Smooth muscle cell (in vitro differentiated cells): ENCODE data around the gene CSF3. TPM values are rescaled to one million over a fixed set of nuclear protein-coding genes. Genes with fewer than 3 reads are reported as not detected.

ENCODE experiments used
- DNase-seq: peaks from one replicate; lab custom pipeline; 2025; ENCODE audit not compliant: unreplicated experiment; lab: John Stamatoyannopoulos, UW
- H2AFZ ChIP-seq: fragments of 200-600 bp; sonication (generic); 2 replicates; pipeline ENCODE4 v1.6.0; 2016; ENCODE audit warnings: antibody characterized with exemption, low read depth, mild to moderate bottlenecking
- H3F3A ChIP-seq: fragments of 200-600 bp; sonication (generic); 2 replicates; pipeline ENCODE4 v1.6.0; 2017; ENCODE audit warnings: antibody characterized with exemption, low read depth
- H3K27ac ChIP-seq: fragments of 200-600 bp; sonication (generic); 2 replicates; pipeline ENCODE4 v1.5.1; 2016; ENCODE audit warnings: low read depth, mild to moderate bottlenecking
- H3K27me3 ChIP-seq: fragments of 200-600 bp; sonication (generic); 2 replicates; pipeline ENCODE4 v1.6.1; 2016; ENCODE audit warnings: low read depth, mild to moderate bottlenecking
- H3K36me3 ChIP-seq: fragments of 200-600 bp; sonication (generic); 2 replicates; pipeline ENCODE4 v1.5.1; 2016; ENCODE audit warnings: low read depth
- H3K4me1 ChIP-seq: fragments of 200-600 bp; sonication (generic); 2 replicates; pipeline ENCODE4 v1.5.1; 2016; ENCODE audit warnings: low read depth
- H3K4me2 ChIP-seq: fragments of 200-600 bp; sonication (generic); 2 replicates; pipeline ENCODE4 v1.6.0; 2016; ENCODE audit warnings: mild to moderate bottlenecking
- H3K4me3 ChIP-seq: fragments of 200-600 bp; sonication (generic); 2 replicates; pipeline ENCODE4 v1.5.1; 2016; ENCODE audit warnings: mild to moderate bottlenecking
- H3K79me2 ChIP-seq: fragments of 200-600 bp; sonication (generic); 2 replicates; pipeline ENCODE4 v1.6.0; 2016; ENCODE audit warnings: low read depth, mild to moderate bottlenecking
- H3K9ac ChIP-seq: fragments of 200-600 bp; sonication (generic); 2 replicates; pipeline ENCODE4 v1.6.0; 2016; ENCODE audit warnings: low read depth
- H3K9me3 ChIP-seq: fragments of 200-600 bp; sonication (generic); replicated peaks from 2 replicates; pipeline ENCODE4 v1.5.1; 2016; ENCODE audit warnings: low read depth
- H4K20me1 ChIP-seq: fragments of 200-600 bp; sonication (generic); 2 replicates; pipeline ENCODE4 v1.6.0; 2016; ENCODE audit warnings: low read depth
- CTCF ChIP-seq: fragments of 200-600 bp; sonication (generic); IDR thresholded peaks from 2 replicates; pipeline ENCODE4 v1.5.1; 2017; ENCODE audit warnings: borderline replicate concordance, mild to moderate bottlenecking, antibody characterized with exemption; ENCODE audit not compliant: insufficient read depth, poor library complexity, severe bottlenecking
- WGBS: methylation state at CpG from one replicate; pipeline ENCODE4 v1.1.7; 2016; ENCODE audit warnings: low lambda C conversion rate; 5-methylcytosine and 5-hydroxymethylcytosine counted together
- polyA plus RNA-seq: library from polyadenylated mRNA; unstranded; fragments of >200 nt; fragmentation: Nextera tagmentation; extraction: Ambion mirVana; gene quantifications from 2 replicates; pipeline ENCODE4 v1.2.1, GENCODE V29; 2016
- total RNA-seq: library from RNA; depleted of rRNA; stranded (reverse); fragments of >200 nt; gene quantifications from 2 replicates; pipeline ENCODE4 v1.2.3, GENCODE V29; 2014

The CSF3 gene
- total RNA-seq (not detected in 2 replicates), polyA plus RNA-seq (0.80 TPM in 1 of 2 replicates, not detected in the other)

GRCh38 chr17:40015005-40015997, at the start of gene CSF3:
TSS of gene CSF3 (plus strand) at chr17:40015440. CDS start at chr17:40015475, 35 bp downstream.
- TF ChIP-seq CTCF = no peak
- Histone ChIP-seq H2AFZ (no peak within 1 kb of the TSS), H4K20me1 (no peaks in the 10 kb centered on the region), H3K36me3 (no peaks in the 10 kb centered on the region), H3K9ac (no peak within 1 kb of the TSS), H3K4me2 (no peak within 1 kb of the TSS), H3K4me3 (no peak within 1 kb of the TSS), H3K79me2 (no peaks in the 10 kb centered on the region), H3K9me3 (no peaks in the 10 kb centered on the region), H3K4me1 (peaks cover 10% of the 10 kb centered on the region), H3F3A (no peaks in the 10 kb centered on the region), H3K27me3 (no peaks in the 10 kb centered on the region), H3K27ac (no peak within 1 kb of the TSS)
- DNase-seq = no peak
- WGBS = 81% methylated on average over 20 of the region's 20 CpGs

GRCh38 chr17:39966771-39967170, 48.5 kb upstream of the CSF3 start:
- H3K9ac ChIP-seq = no peak overlapping the region
- H3K27ac ChIP-seq = no peak overlapping the region
- no peaks in the 10 kb centered on the region for H4K20me1 ChIP-seq
- H3K4me3 ChIP-seq = no peak overlapping the region
- no peak overlapping the region for H3K4me2 ChIP-seq
- DNase-seq = no peak
- no peak overlapping the region for H2AFZ ChIP-seq
- H3K4me1 ChIP-seq = no peaks in the 10 kb centered on the region
- H3K79me2 ChIP-seq = no peaks in the 10 kb centered on the region
- H3F3A ChIP-seq = no peaks in the 10 kb centered on the region
- no peak for TF ChIP-seq CTCF
- H3K27me3 ChIP-seq = peaks cover 24% of the 10 kb centered on the region
- 93% methylated on average over 6 of the region's 6 CpGs for WGBS
- no peaks in the 10 kb centered on the region for H3K36me3 ChIP-seq
- no peaks in the 10 kb centered on the region for H3K9me3 ChIP-seq

GRCh38 chr17:39968761-39969160, 46.5 kb upstream of the CSF3 start:
- DNase-seq = no peak
- H3K79me2 ChIP-seq = no peaks in the 10 kb centered on the region
- 84% methylated on average over 2 of the region's 2 CpGs for WGBS
- no peak overlapping the region for H2AFZ ChIP-seq
- no peaks in the 10 kb centered on the region for H3K9me3 ChIP-seq
- H3K4me2 ChIP-seq = no peak overlapping the region
- H3K36me3 ChIP-seq = no peaks in the 10 kb centered on the region
- H3K27me3 ChIP-seq = peaks cover 24% of the 10 kb centered on the region
- no peak overlapping the region for H3K4me3 ChIP-seq
- no peak overlapping the region for H3K9ac ChIP-seq
- no peaks in the 10 kb centered on the region for H3K4me1 ChIP-seq
- TF ChIP-seq CTCF = no peak
- no peaks in the 10 kb centered on the region for H3F3A ChIP-seq
- H3K27ac ChIP-seq = no peak overlapping the region
- H4K20me1 ChIP-seq = no peaks in the 10 kb centered on the region
